Fibroblast of lung (primary cell): ENCODE measurements around the gene ANKRD44. TPM values are rescaled to one million over a fixed set of nuclear protein-coding genes. Genes with fewer than 3 reads are reported as not detected.

Source experiments
- DNase-seq, 2 donors: peaks; one replicate each; pipeline versions ENCODE4 v3.0.0 to v3.0.0-alpha.2; 2010; ENCODE audit warnings: low read depth in 2 of 2
- H2AFZ ChIP-seq: 2 replicates; pipeline ENCODE4 v1.5.1; 2012; ENCODE audit warnings: low read length, control low read depth, inconsistent platforms
- H3K27ac ChIP-seq: 2 replicates; pipeline ENCODE4 v1.5.1; 2011; ENCODE audit warnings: low read length, control low read depth; ENCODE audit not compliant: insufficient read depth
- H3K27me3 ChIP-seq: 2 replicates; pipeline ENCODE4 v1.5.1; 2011; ENCODE audit warnings: mild to moderate bottlenecking, low read length; ENCODE audit not compliant: control insufficient read depth, insufficient read depth
- H3K36me3 ChIP-seq: 2 replicates; pipeline ENCODE4 v1.5.1; 2011; ENCODE audit warnings: low read length; ENCODE audit not compliant: control insufficient read depth, insufficient read depth
- H3K4me1 ChIP-seq: 2 replicates; pipeline ENCODE4 v1.5.1; 2011; ENCODE audit warnings: low read length; ENCODE audit not compliant: control insufficient read depth, insufficient read depth; ENCODE audit errors: extremely low read depth
- H3K4me2 ChIP-seq: 2 replicates; pipeline ENCODE4 v1.5.1; 2011; ENCODE audit warnings: low read length, control low read depth; ENCODE audit not compliant: insufficient read depth; ENCODE audit errors: extremely low read depth
- H3K4me3 ChIP-seq, 4 experiments: fragments of 200-600 bp in 1 of 4; sonication (generic) in 1 of 4; replicated peaks in 1 of 4; 2 replicates each; pipeline ENCODE4 v1.5.1; 2011 to 2016; ENCODE audit warnings: low read length in 4 of 4, low read depth in 3 of 4, mild to moderate bottlenecking in 3 of 4, control low read depth in 2 of 4, inconsistent platforms in 1 of 4, mixed read lengths in 1 of 4; ENCODE audit not compliant: insufficient read depth in 1 of 4; ENCODE audit errors: control extremely low read depth in 1 of 4
- H3K79me2 ChIP-seq: 2 replicates; pipeline ENCODE4 v1.5.1; 2012; ENCODE audit warnings: mild to moderate bottlenecking, low read length, inconsistent platforms; ENCODE audit not compliant: control insufficient read depth, insufficient read depth
- H3K9ac ChIP-seq: 2 replicates; pipeline ENCODE4 v1.5.1; 2011; ENCODE audit warnings: mild to moderate bottlenecking, low read length, control low read depth; ENCODE audit not compliant: insufficient read depth
- H3K9me3 ChIP-seq: 2 replicates; pipeline ENCODE4 v1.5.1; 2012; ENCODE audit warnings: low read depth, low read length; ENCODE audit not compliant: control insufficient read depth, insufficient read depth
- H4K20me1 ChIP-seq: 2 replicates; pipeline ENCODE4 v1.5.1; 2011; ENCODE audit warnings: low read length; ENCODE audit not compliant: control insufficient read depth, insufficient read depth; ENCODE audit errors: extremely low read depth
- EZH2 ChIP-seq: IDR thresholded peaks from 2 replicates; pipeline ENCODE4 v1.5.1; 2012; ENCODE audit warnings: low read length, control low read depth, mild to moderate bottlenecking; ENCODE audit errors: missing control alignments
- polyA plus RNA-seq, 2 donors: library from polyadenylated mRNA; depleted of rRNA in 1 of 2; stranded (reverse) in 1 of 2; unstranded in 1 of 2; fragments of >200 nt; gene quantifications; 2 replicates each; pipeline ENCODE4 v1.2.1, GENCODE V29; 2011 to 2012; ENCODE audit warnings: missing spikeins in 1 of 2
- total RNA-seq: library from RNA; depleted of rRNA; stranded (reverse); fragments of >200 nt; gene quantifications from 2 replicates; pipeline ENCODE4 v1.2.1, GENCODE V29; 2014
- TF ChIP-seq, protein P1 (sequence below), 2 donors: IDR thresholded peaks in 1 of 2; conservative IDR thresholded peaks in 1 of 2; 1 replicate in 1 of 2; 2 replicates in 1 of 2; pipeline ENCODE4 v1.5.1; 2011 to 2012; ENCODE audit warnings: low read length in 2 of 2, control low read depth in 1 of 2, inconsistent platforms in 1 of 2, low read depth in 1 of 2, mild to moderate bottlenecking in 1 of 2

ANKRD44 gene
- total and polyA plus RNA-seq, 2 donors (not counting 1 experiment from before 2014, with no cell fraction given): 7.6 to 9.7 TPM

DNA sequence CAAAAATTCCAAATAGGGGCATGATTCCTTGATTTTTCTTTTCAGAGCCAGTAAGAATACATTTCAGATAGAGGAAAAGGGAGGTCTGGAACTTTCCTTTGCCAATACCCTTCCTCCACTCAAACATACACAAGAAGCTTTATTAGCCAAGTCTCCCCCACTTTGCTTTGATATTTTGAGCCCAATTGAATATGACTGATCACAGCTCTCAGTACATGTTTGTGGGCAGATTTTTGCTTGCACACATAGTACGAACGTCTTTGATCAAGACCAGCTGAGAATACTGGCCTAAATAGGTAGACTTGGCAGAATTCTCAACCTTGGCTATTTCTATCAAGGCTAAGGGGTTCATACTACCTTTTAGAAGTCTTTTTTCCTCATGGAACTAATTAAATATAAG, 235.3 kb downstream of the ANKRD44 start:
- H3K27ac ChIP-seq: no peak overlapping the region
- DNase-seq: peak in 1 of 2 donors; percentile 64
- H3K4me1 ChIP-seq: peaks cover 4% of the 10 kb centered on the region
- no peak overlapping the region for H2AFZ ChIP-seq
- H3K27me3 ChIP-seq: no peaks in the 10 kb centered on the region
- no peak overlapping the region for H3K9ac ChIP-seq
- no peak for TF ChIP-seq EZH2
- TF ChIP-seq, protein P1, sequence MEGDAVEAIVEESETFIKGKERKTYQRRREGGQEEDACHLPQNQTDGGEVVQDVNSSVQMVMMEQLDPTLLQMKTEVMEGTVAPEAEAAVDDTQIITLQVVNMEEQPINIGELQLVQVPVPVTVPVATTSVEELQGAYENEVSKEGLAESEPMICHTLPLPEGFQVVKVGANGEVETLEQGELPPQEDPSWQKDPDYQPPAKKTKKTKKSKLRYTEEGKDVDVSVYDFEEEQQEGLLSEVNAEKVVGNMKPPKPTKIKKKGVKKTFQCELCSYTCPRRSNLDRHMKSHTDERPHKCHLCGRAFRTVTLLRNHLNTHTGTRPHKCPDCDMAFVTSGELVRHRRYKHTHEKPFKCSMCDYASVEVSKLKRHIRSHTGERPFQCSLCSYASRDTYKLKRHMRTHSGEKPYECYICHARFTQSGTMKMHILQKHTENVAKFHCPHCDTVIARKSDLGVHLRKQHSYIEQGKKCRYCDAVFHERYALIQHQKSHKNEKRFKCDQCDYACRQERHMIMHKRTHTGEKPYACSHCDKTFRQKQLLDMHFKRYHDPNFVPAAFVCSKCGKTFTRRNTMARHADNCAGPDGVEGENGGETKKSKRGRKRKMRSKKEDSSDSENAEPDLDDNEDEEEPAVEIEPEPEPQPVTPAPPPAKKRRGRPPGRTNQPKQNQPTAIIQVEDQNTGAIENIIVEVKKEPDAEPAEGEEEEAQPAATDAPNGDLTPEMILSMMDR (conservative IDR thresholded peaks at IDR 0.05 in 1 of 2, IDR thresholded peaks at IDR 0.05 in 1 of 2; ENCODE audit: low read depth in 1 of 2, low read length in 2 of 2): no peak
- H3K4me2 ChIP-seq: no peak overlapping the region
- no peaks in the 10 kb centered on the region for H4K20me1 ChIP-seq
- no peaks in the 10 kb centered on the region for H3K36me3 ChIP-seq
- no peaks in the 10 kb centered on the region for H3K9me3 ChIP-seq
- no peaks in the 10 kb centered on the region for H3K79me2 ChIP-seq
- H3K4me3 ChIP-seq: no peak overlapping the region

DNA sequence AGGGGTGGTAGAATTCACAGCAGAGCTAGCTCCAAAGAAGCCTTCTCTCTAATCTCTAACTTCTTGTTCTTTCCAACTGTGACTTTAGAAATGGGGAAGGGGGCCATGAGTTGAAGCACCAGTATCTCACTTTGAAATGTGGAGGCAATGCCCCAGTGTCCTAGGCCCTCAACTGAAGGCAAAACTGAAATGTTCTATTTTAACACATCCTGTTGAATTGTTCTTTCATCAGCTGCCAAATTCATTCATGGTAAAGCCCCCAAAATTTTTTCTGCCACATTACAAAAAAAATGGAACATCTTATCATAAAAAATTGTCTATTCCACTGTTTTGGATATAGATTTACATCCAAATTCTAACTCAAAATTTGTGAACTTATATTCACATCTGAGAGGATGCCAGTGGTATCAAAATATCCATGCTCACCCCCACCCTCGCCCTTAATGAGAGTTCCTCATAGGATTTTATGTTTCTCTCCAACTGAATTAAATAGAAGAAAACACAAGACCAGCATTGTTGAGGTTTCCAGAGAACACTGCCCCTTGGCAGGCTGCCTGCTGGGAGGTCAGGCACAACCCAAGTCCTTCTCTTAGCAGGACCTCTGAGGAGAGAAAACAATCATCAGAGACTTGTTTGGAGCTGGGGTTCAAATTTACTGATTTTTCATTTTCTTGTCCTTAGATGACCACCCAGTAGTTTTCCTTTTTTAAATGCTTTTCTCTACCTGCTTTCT, 236.7 kb downstream of the ANKRD44 start:
- Histone ChIP-seq H3K4me2 (no peak overlapping the region), H3K9ac (no peak overlapping the region), H3K36me3 (no peaks in the 10 kb centered on the region), H3K4me1 (no peaks in the 10 kb centered on the region), H3K79me2 (no peaks in the 10 kb centered on the region), H3K4me3 (no peak overlapping the region), H2AFZ (no peak overlapping the region), H3K27me3 (no peaks in the 10 kb centered on the region), H3K27ac (no peak overlapping the region), H4K20me1 (no peaks in the 10 kb centered on the region), H3K9me3 (no peaks in the 10 kb centered on the region)
- peak; percentile 62 to 72 for DNase-seq
- TF ChIP-seq, protein P1 (conservative IDR thresholded peaks at IDR 0.05 in 1 of 2, IDR thresholded peaks at IDR 0.05 in 1 of 2; ENCODE audit: low read depth in 1 of 2, low read length in 2 of 2): no peak
- no peak for TF ChIP-seq EZH2

DNA sequence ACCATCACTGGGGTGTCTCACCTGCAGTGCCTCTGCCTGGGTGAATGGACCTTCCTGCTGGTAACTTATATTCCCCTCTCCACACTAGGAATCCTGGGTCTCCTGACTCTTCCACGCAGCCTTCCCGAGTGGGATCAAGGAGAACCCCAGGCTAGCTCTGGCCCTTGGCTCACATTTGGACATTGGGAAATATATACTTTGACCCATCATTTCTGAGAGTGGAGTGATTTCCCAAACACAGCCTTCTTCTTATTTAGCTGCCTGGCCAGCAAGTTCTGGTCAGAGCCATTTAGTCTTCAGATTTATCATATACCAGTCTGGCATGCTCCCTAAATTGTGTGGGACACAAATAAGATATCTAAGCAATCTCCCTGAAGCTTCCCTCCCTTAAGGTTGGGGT, 237.3 kb downstream of the ANKRD44 start:
- no peaks in the 10 kb centered on the region for H3K27me3 ChIP-seq
- H2AFZ ChIP-seq: no peak overlapping the region
- no peak for DNase-seq
- H3K36me3 ChIP-seq: no peaks in the 10 kb centered on the region
- H3K9ac ChIP-seq: no peak overlapping the region
- no peaks in the 10 kb centered on the region for H3K79me2 ChIP-seq
- H3K4me2 ChIP-seq: no peak overlapping the region
- H3K27ac ChIP-seq: no peak overlapping the region
- H3K4me1 ChIP-seq: no peaks in the 10 kb centered on the region
- TF ChIP-seq EZH2: no peak
- TF ChIP-seq, protein P1 (conservative IDR thresholded peaks at IDR 0.05 in 1 of 2, IDR thresholded peaks at IDR 0.05 in 1 of 2; ENCODE audit: low read depth in 1 of 2, low read length in 2 of 2): no peak
- H3K4me3 ChIP-seq: no peak overlapping the region
- H4K20me1 ChIP-seq: no peaks in the 10 kb centered on the region
- no peaks in the 10 kb centered on the region for H3K9me3 ChIP-seq
